B cell (primary cell): Measurements from ENCODE around the gene SPDYE3. TPM values are rescaled to one million over a fixed set of nuclear protein-coding genes. Genes with fewer than 3 reads are reported as not detected.
A peak's percentile ranks its signal among the peaks of the same experiment; 100 is the strongest.

Experiments
- ATAC-seq: fragments of 200-7000 bp; cut with Tn5 transposase; one replicate; pipeline ENCODE4 v1.10.0; 2021; ENCODE audit warnings: low read depth, mild to moderate bottlenecking, moderate number of reproducible peaks, moderate library complexity
- CTCF ChIA-PET: fragments of 350-600 bp; sonication (Branson Sonifier 250); formaldehyde crosslinking; loops from one replicate; lab custom pipeline; 2021; ENCODE audit warnings: antibody characterized with exemption, inconsistent platforms; lab: Charles Lee
- POLR2A ChIA-PET: fragments of 350-600 bp; sonication (Branson Sonifier 250); formaldehyde crosslinking; loops from one replicate; lab custom pipeline; 2021; ENCODE audit warnings: antibody characterized with exemption; lab: Charles Lee
- DNase-seq: peaks from one replicate; pipeline ENCODE4 v3.0.0; 2013
- H2AFZ ChIP-seq: 2 replicates; pipeline ENCODE4 v1.6.1; 2012; ENCODE audit warnings: mild to moderate bottlenecking, low read depth, low read length; ENCODE audit not compliant: insufficient read depth, poor library complexity, severe bottlenecking
- H3K27ac ChIP-seq, 2 donors: 1 replicate in 1 of 2; 2 replicates in 1 of 2; pipeline ENCODE4 v1.5.1; 2012 to 2013; ENCODE audit warnings: low read length in 2 of 2, mild to moderate bottlenecking in 2 of 2, moderate library complexity in 1 of 2
- H3K27me3 ChIP-seq, 4 experiments: fragments of 200-600 bp in 1 of 4; sonication (generic) in 1 of 4; replicated peaks in 1 of 4; 1 replicate in 2 of 4; 2 replicates in 2 of 4; pipeline versions ENCODE4 v1.6.1 to v1.7.0; 2013 to 2016; ENCODE audit warnings: low read length in 3 of 4, mild to moderate bottlenecking in 2 of 4, mixed read lengths in 1 of 4, moderate library complexity in 1 of 4; ENCODE audit not compliant: insufficient read depth in 4 of 4, control insufficient read depth in 3 of 4; ENCODE audit errors: control extremely low read depth in 1 of 4
- H3K36me3 ChIP-seq, 2 experiments: replicated peaks in 1 of 2; 1 replicate in 1 of 2; 2 replicates in 1 of 2; pipeline versions ENCODE4 v1.6.1 to v1.7.1; 2013; ENCODE audit warnings: low read length in 1 of 2; ENCODE audit not compliant: insufficient read depth in 2 of 2, control insufficient read depth in 1 of 2; ENCODE audit errors: control extremely low read depth in 1 of 2, extremely low read depth in 1 of 2
- H3K4me1 ChIP-seq, 2 donors: fragments of 200-600 bp in 1 of 2; sonication (generic) in 1 of 2; 1 replicate in 1 of 2; 2 replicates in 1 of 2; pipeline versions ENCODE4 v1.5.1 to v1.6.1; 2013 to 2017; ENCODE audit warnings: low read length in 2 of 2; ENCODE audit not compliant: control insufficient read depth in 2 of 2, insufficient read depth in 2 of 2
- H3K4me2 ChIP-seq: replicated peaks from 2 replicates; pipeline ENCODE3; 2012; ENCODE audit warnings: mild to moderate bottlenecking, low read depth, low read length; ENCODE audit not compliant: poor library complexity, severe bottlenecking
- H3K4me3 ChIP-seq, 5 experiments: fragments of 200-600 bp in 1 of 5; sonication (generic) in 1 of 5; 1 replicate in 3 of 5; 2 replicates in 2 of 5; pipeline versions ENCODE4 v1.5.1 to v1.7.0; 2011 to 2016; ENCODE audit warnings: low read length in 4 of 5, mild to moderate bottlenecking in 4 of 5, low read depth in 2 of 5, control low read depth in 1 of 5, moderate library complexity in 1 of 5; ENCODE audit not compliant: insufficient read depth in 1 of 5; ENCODE audit errors: control extremely low read depth in 1 of 5, extremely low read depth in 1 of 5
- H3K79me2 ChIP-seq: fragments of 200-600 bp; sonication (generic); one replicate; pipeline ENCODE4 v1.6.0; 2016; ENCODE audit warnings: low read length; ENCODE audit not compliant: control insufficient read depth, insufficient read depth
- H3K9ac ChIP-seq: fragments of 200-600 bp; sonication (generic); 2 replicates; pipeline ENCODE4 v1.6.1; 2017; ENCODE audit warnings: mild to moderate bottlenecking, low read length, moderate library complexity
- H3K9me3 ChIP-seq, 3 donors: one replicate each; pipeline versions ENCODE4 v1.6.1 to v1.7.1; 2013; ENCODE audit warnings: low read length in 2 of 3; ENCODE audit not compliant: control insufficient read depth in 2 of 3, insufficient read depth in 1 of 3; ENCODE audit errors: control extremely low read depth in 1 of 3
- H4K20me1 ChIP-seq: 2 replicates; pipeline ENCODE4 v1.6.0; 2012; ENCODE audit warnings: mild to moderate bottlenecking, low read length; ENCODE audit not compliant: insufficient read depth, control insufficient read depth, poor library complexity, severe bottlenecking
- H3K27ac Mint-ChIP-seq: one replicate; pipeline ENCODE4 v1.8.0; 2021; ENCODE audit warnings: mixed read lengths
- H3K27me3 Mint-ChIP-seq: one replicate; pipeline ENCODE4 v1.8.0; 2021; ENCODE audit warnings: mixed read lengths
- H3K4me1 Mint-ChIP-seq: one replicate; pipeline ENCODE4 v1.8.0; 2021; ENCODE audit warnings: mixed read lengths
- H3K4me3 Mint-ChIP-seq: one replicate; pipeline ENCODE4 v1.8.0; 2021; ENCODE audit warnings: mixed read lengths
- H3K9me3 Mint-ChIP-seq: one replicate; pipeline ENCODE4 v1.8.0; 2022; ENCODE audit warnings: mixed read lengths; ENCODE audit not compliant: insufficient read depth
- CTCF ChIP-seq: fragments of 200-600 bp; IDR thresholded peaks from one replicate; pipeline ENCODE4 v1.8.0; 2022; ENCODE audit warnings: antibody characterized with exemption, mild to moderate bottlenecking
- EZH2 ChIP-seq: IDR thresholded peaks from 2 replicates; pipeline ENCODE4 v1.6.1; 2012; ENCODE audit warnings: borderline replicate concordance, low read depth, mild to moderate bottlenecking, moderate library complexity, low read length; ENCODE audit not compliant: insufficient read depth, poor library complexity, severe bottlenecking
- WGBS: methylation state at CpG from one replicate; pipeline ENCODE4 v1.1.5; 2013; ENCODE audit warnings: missing lambda C conversion rate; ENCODE audit not compliant: insufficient coverage; 5-methylcytosine and 5-hydroxymethylcytosine counted together
- intact Hi-C: fragments of 100-400 bp; cut with micrococcal nuclease; formaldehyde crosslinking; loops from one replicate; pipeline ENCODE4 v1.10.0; 2022
- polyA plus RNA-seq: library from polyadenylated mRNA; depleted of rRNA; stranded (reverse); fragments of >200 nt; gene quantifications from 2 replicates; pipeline ENCODE4 v1.2.3, GENCODE V29; 2012
- total RNA-seq, 2 donors: library from RNA; stranded (reverse); fragments of 120-200 nt in 1 of 2; gene quantifications; 1 replicate in 1 of 2; 2 replicates in 1 of 2; pipeline versions ENCODE4 v1.2.3 to v1.2.4, GENCODE V29; 2013 to 2022

The SPDYE3 gene
- total and polyA plus RNA-seq, 2 donors (not counting 1 experiment from before 2014, with no cell fraction given) = not detected

- Histone ChIP-seq H2AFZ (no peak overlapping the region), H3K4me2 (no peak overlapping the region), H3K27me3 (no peaks in the 10 kb centered on the region), H4K20me1 (no peaks in the 10 kb centered on the region), H3K27ac (no peak overlapping the region), H3K79me2 (peaks cover 11% of the 10 kb centered on the region), H3K4me1 (peaks cover 10 to 32% of the 10 kb centered on the region in 2 donors), H3K9me3 (no peaks in the 10 kb centered on the region), H3K4me3 (no peak overlapping the region), H3K9ac (no peak overlapping the region), H3K36me3 (peaks cover 1 to 75% of the 10 kb centered on the region in 2 experiments)
- CTCF ChIA-PET = interaction anchor here (0.9 to 4.7 kb wide), 3 partner anchors 10 to 203 kb away, joined by 3 to 67 read pairs (median 3); no protein-coding TSS in a partner anchor
- DNase-seq = peak; percentile 22
- Mint-ChIP-seq H3K4me1 (peaks cover 23% of the 10 kb centered on the region), H3K9me3 (no peaks in the 10 kb centered on the region), H3K27ac (no peak overlapping the region), H3K4me3 (no peak overlapping the region), H3K27me3 (no peaks in the 10 kb centered on the region)
- POLR2A ChIA-PET = no interaction called here
- 96% methylated on average over 8 of the region's 8 CpGs for WGBS
- intact Hi-C loops = no loop called here
- ATAC-seq = no peak
- TF ChIP-seq CTCF (no peak), EZH2 (no peak)
These were observed 49.0 kb downstream of the SPDYE3 start for GRCh38 chr7:100356416-100357068.

- Histone ChIP-seq H4K20me1 (no peaks in the 10 kb centered on the region), H3K27me3 (no peaks in the 10 kb centered on the region), H3K27ac (no peak overlapping the region), H3K9me3 (no peaks in the 10 kb centered on the region), H3K79me2 (peaks cover 8% of the 10 kb centered on the region), H2AFZ (no peak overlapping the region), H3K9ac (no peak overlapping the region), H3K36me3 (peaks cover 1 to 77% of the 10 kb centered on the region in 2 experiments), H3K4me1 (peaks cover 10 to 28% of the 10 kb centered on the region in 2 donors), H3K4me2 (no peak overlapping the region), H3K4me3 (no peak overlapping the region)
- TF ChIP-seq EZH2 = no peak
- no peak for TF ChIP-seq CTCF
- DNase-seq = peak; percentile 20
- ChIA-PET CTCF (interaction anchor here (0.9 to 4.7 kb wide), 3 partner anchors 10 to 202 kb away, joined by 3 to 67 read pairs (median 3); no protein-coding TSS in a partner anchor), POLR2A (no interaction called here)
- ATAC-seq = no peak
- Mint-ChIP-seq H3K9me3 (no peaks in the 10 kb centered on the region), H3K27me3 (no peaks in the 10 kb centered on the region), H3K4me1 (peaks cover 23% of the 10 kb centered on the region), H3K4me3 (no peak overlapping the region), H3K27ac (peak overlapping the region; percentile 71)
- intact Hi-C loops = no loop called here
- WGBS = 94% methylated on average over 6 of the region's 6 CpGs
These were observed 49.6 kb downstream of the SPDYE3 start for GRCh38 chr7:100357131-100357561.
